NCI-H82 (cell line): ENCODE results near the gene CNTROB.

Source experiments
- DNase-seq: peaks from one replicate; lab custom pipeline; 2025; lab: John Stamatoyannopoulos, UW

CNTROB gene

DNA sequence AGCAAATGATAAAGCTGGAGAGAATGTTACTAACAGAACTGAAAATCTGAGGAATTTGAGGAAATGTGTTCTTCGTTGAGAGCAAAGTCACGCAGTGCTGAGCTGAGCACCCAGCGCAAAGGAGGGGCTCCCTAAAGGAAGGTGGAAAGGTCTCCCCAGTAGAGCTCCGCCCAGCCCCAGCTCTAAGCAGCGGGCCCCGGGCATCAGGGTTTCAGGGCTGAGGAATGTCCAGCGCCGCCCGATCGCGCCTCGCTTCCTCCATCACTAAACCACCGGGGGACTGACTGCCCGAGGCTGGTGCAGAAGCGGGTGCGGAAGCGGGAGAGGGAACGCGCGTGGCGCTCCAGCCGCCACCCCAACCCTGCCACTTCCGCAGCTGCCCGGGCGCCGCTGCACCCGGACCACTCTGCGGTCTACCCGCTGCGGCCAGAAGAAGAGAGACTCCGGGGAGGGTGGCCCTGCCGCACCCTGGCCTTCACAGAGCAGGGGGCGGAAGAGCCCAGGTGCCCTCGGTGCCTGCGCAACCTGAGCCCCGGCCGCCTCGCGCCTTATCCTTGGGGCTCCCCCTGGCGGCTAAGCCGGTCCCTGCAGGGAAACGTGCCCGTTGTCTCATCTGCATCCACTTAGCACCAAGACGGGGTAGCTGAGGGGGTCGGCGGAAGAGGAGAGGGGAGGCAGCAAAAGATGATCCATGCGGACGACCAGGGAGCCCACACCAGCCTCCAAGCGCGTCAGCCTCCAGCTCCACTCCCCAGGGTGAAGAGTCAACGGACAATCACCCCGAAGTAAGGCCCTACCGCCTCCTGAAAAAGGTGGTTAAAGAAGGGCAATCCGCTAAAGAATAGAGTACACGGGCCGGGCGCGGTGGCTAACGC is 58.0 kb downstream of the CNTROB start:
- DNase-seq: peak; percentile 67

DNA sequence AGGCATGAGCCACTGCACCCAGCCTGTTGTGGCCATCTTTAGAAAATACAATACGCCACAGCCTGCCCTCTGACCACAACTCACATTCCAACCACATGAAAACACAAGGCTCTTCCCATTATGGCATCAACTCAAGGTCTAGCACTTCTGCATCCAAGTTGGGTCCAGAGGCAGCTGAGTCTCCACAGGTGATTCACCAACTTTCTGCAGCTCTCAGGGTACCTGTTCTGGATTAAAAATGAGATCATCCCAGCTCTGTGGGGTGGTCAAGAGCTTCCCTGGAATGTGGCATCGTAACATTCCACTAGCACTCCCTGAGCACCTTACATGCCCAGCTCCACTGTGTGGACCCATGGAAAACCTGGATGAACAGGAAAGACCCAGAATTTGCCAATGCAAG is 60.5 kb downstream of the CNTROB start:
- DNase-seq: no peak

DNA sequence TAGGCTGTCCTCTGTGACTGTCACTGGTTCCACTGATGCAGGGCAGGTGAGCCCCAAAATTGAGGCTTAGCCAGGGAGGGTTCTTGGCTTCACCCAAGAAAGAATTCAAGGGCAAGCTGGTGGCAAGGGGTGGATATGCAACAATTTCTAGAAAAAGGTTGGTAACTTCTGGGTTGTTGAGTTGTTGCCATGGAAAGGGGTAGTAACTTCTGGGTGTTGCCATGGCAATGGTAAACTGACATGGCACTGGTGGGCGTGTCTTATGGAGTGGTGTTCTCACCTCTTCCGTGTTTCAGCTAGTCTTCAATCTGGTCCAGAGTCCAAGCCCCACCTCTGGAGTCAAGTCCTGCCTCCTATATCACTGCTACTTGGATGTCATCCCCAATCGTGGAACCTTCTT is 60.9 kb downstream of the CNTROB start:
- DNase-seq: no peak

DNA sequence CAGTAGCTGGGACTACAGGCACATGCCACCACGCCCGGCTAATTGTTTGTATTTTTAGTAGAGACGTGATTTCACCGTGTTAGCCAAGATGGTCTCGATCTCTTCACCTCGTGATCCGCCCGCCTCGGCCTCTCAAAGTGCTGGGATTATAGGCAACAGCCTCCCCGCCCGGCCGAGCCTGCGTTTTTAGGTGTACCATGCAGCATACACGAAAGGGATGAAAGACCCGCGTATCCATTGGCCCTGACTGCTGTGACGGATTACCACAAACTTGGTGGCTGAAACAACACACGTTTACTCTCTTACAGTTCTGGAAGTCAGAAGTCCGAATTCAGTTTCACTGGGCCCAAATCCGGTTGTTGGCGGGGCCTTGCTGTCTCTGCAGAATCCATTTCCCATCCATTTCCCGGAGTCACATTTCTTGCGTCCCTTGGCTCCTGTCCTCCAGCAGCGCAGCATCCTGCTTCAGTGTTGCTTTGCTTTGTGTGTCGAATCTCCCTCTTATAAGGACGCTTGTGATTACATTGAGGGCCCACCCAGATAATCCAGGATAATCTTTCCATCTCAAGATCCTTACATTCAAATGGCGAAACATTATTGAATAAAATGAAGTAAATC is 62.1 kb downstream of the CNTROB start:
- peak; percentile 96 for DNase-seq

DNA sequence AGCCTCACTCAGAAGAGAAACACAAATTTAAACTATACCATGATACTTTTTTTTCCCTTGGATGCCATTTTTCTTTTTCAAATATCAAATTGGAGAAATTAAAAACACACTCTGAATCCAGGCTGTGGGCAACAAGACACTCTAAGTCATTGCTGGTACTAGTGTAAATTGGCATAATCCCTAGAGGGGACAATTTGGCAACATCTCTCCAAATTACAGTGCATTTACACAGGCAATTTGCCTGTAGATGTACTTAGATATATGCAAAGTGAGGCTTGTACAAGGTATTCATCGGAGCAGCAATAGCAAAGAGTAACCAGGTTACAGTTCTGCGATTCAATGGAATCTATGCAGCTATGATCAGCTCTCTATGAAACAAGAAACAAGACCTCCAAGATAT is 63.7 kb downstream of the CNTROB start:
- DNase-seq: no peak

DNA sequence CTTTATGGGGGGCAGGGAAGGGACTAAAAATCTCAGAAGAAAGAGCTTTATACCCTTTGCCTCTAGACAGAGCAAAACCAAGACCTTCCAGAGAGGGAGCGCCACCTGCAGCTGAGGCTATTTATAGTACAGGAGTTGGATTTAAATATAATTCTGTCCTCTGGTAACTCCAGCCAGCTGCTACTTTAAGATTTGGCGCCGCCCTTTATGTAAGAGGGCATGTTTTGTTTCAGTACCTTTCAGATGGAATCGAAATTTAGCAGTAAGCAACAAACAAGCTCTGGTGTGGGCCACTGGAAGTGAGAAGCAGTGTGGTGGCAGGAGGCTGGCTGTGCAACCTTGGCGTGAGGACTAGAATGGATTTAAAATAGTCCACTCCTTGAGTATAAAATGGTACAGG is 65.2 kb downstream of the CNTROB start:
- DNase-seq: peak; percentile 98
